ENCODE results near the gene RBM3.

DNA sequence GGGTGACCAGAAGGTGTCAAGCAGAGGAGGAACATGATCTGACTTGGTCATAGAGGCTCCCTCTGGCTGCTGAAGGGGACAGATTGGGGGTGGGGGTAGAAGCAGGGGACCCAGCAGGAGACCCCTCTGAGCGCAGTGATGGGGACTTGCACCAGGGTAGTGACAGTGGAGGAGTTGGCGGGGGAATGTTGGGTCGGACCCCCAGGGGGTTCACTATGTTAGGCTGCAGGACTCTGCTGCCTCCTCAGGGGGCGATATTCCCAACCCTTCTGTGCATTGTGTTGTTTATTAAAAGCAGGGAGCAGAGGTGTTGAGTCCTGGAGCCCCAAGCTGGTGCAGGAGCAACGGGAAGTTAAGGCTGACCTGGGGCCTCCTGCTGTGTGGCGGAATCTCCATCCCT lies 31.8 kb downstream of the RBM3 start:
- TF ChIP-seq, protein P1, sequence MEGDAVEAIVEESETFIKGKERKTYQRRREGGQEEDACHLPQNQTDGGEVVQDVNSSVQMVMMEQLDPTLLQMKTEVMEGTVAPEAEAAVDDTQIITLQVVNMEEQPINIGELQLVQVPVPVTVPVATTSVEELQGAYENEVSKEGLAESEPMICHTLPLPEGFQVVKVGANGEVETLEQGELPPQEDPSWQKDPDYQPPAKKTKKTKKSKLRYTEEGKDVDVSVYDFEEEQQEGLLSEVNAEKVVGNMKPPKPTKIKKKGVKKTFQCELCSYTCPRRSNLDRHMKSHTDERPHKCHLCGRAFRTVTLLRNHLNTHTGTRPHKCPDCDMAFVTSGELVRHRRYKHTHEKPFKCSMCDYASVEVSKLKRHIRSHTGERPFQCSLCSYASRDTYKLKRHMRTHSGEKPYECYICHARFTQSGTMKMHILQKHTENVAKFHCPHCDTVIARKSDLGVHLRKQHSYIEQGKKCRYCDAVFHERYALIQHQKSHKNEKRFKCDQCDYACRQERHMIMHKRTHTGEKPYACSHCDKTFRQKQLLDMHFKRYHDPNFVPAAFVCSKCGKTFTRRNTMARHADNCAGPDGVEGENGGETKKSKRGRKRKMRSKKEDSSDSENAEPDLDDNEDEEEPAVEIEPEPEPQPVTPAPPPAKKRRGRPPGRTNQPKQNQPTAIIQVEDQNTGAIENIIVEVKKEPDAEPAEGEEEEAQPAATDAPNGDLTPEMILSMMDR (IDR thresholded peaks at IDR 0.05): no peak
- no peak for TF ChIP-seq EP300 (IDR thresholded peaks at IDR 0.05)

All from gastroesophageal sphincter (tissue), 3 donors.